SK-N-SH (cell line): ENCODE measurements around the gene CPED1. TPM values are rescaled to one million over a fixed set of nuclear protein-coding genes. Genes with fewer than 3 reads are reported as not detected.

Experiments used
- CTCF ChIA-PET: fragments of 300-600, 350-600 bp; formaldehyde crosslinking; extraction: SDS; loops from one replicate; lab custom pipeline; 2021; lab: Yijun Ruan, JAX
- POLR2A ChIA-PET: fragments of 350-600 bp; sonication (Branson Sonifier 250); formaldehyde crosslinking; extraction: SDS; loops from one replicate; lab custom pipeline; 2020; ENCODE audit warnings: antibody characterized with exemption, inconsistent platforms; lab: Yijun Ruan, JAX
- DNase-seq: peaks from one replicate; pipeline ENCODE4 v3.0.0; 2012
- H2AFZ ChIP-seq: fragments of 200-600 bp; sonication (generic); 2 replicates; pipeline ENCODE4 v1.8.1; 2016; ENCODE audit warnings: antibody characterized with exemption, mild to moderate bottlenecking, low read depth
- H3F3A ChIP-seq: fragments of 200-600 bp; sonication (generic); replicated peaks from 2 replicates; pipeline ENCODE3; 2016; ENCODE audit warnings: antibody characterized with exemption, mild to moderate bottlenecking; ENCODE audit not compliant: insufficient read depth
- H3K27ac ChIP-seq, 2 experiments: fragments of 200-500 bp in 1 of 2; fragments of 200-600 bp in 1 of 2; sonication (Bioruptor generic) in 1 of 2; sonication (generic), shearing (Covaris generic) in 1 of 2; 2 replicates each; pipeline versions ENCODE4 v1.5.1 to v1.6.1; 2014 to 2016; ENCODE audit warnings: low read depth in 2 of 2, inconsistent platforms in 1 of 2, low read length in 1 of 2, mild to moderate bottlenecking in 1 of 2, mixed read lengths in 1 of 2
- H3K27me3 ChIP-seq: fragments of 200-600 bp; sonication (generic), shearing (Covaris generic); 2 replicates; pipeline ENCODE4 v1.6.1; 2016; ENCODE audit warnings: mixed run types; ENCODE audit not compliant: insufficient read depth
- H3K36me3 ChIP-seq, 2 experiments: fragments of 200-500 bp in 1 of 2; fragments of 200-600 bp in 1 of 2; sonication (Bioruptor generic) in 1 of 2; sonication (generic) in 1 of 2; replicated peaks in 1 of 2; 2 replicates each; pipeline versions ENCODE3 to v1.5.1; 2014 to 2016; ENCODE audit warnings: low read length in 1 of 2, mild to moderate bottlenecking in 1 of 2; ENCODE audit not compliant: insufficient read depth in 2 of 2, control insufficient read depth in 1 of 2
- H3K4me1 ChIP-seq, 2 experiments: fragments of 200-500 bp in 1 of 2; fragments of 200-600 bp in 1 of 2; sonication (Bioruptor generic) in 1 of 2; sonication (generic), shearing (Covaris generic) in 1 of 2; 2 replicates each; pipeline versions ENCODE4 v1.5.1 to v1.6.1; 2014 to 2016; ENCODE audit warnings: low read depth in 1 of 2, low read length in 1 of 2, mixed run types in 1 of 2; ENCODE audit not compliant: insufficient read depth in 2 of 2, control insufficient read depth in 1 of 2
- H3K4me2 ChIP-seq: fragments of 200-600 bp; sonication (generic), shearing (Covaris generic); 2 replicates; pipeline ENCODE4 v1.6.1; 2017; ENCODE audit warnings: mixed run types
- H3K4me3 ChIP-seq, 2 experiments: fragments of 200-500 bp in 1 of 2; fragments of 200-600 bp in 1 of 2; sonication (Bioruptor generic) in 1 of 2; sonication (generic), shearing (Covaris generic) in 1 of 2; 2 replicates each; pipeline versions ENCODE4 v1.5.1 to v1.8.1; 2014 to 2016; ENCODE audit warnings: low read depth in 2 of 2, inconsistent platforms in 1 of 2, low read length in 1 of 2, mild to moderate bottlenecking in 1 of 2, mixed read lengths in 1 of 2, moderate library complexity in 1 of 2
- H3K79me2 ChIP-seq: fragments of 200-600 bp; sonication (generic); 2 replicates; pipeline ENCODE4 v1.8.1; 2017; ENCODE audit warnings: mild to moderate bottlenecking; ENCODE audit not compliant: insufficient read depth
- H3K9ac ChIP-seq: fragments of 200-600 bp; sonication (generic); 2 replicates; pipeline ENCODE4 v1.6.1; 2017; ENCODE audit warnings: mixed run types
- H3K9me2 ChIP-seq: fragments of 200-600 bp; sonication (generic); 2 replicates; pipeline ENCODE4 v1.6.1; 2017; ENCODE audit warnings: mixed run types
- H3K9me3 ChIP-seq: fragments of 200-600 bp; sonication (generic); 2 replicates; pipeline ENCODE4 v1.6.1; 2017; ENCODE audit warnings: mixed run types, mild to moderate bottlenecking, moderate library complexity
- H4K20me1 ChIP-seq: fragments of 200-600 bp; sonication (generic); 2 replicates; pipeline ENCODE4 v1.6.1; 2017; ENCODE audit warnings: mild to moderate bottlenecking, mixed run types; ENCODE audit not compliant: insufficient read depth
- ELF1 ChIP-seq: IDR thresholded peaks from 2 replicates; pipeline ENCODE4 v1.4.0; 2012
- FOXM1 ChIP-seq: IDR thresholded peaks from 2 replicates; pipeline ENCODE4 v1.4.0; 2012; ENCODE audit warnings: low read depth, mild to moderate bottlenecking
- GATA2 ChIP-seq: sonication (generic); formaldehyde crosslinking; IDR thresholded peaks from 2 replicates; pipeline ENCODE4 v1.5.0; 2020; ENCODE audit warnings: mild to moderate bottlenecking, missing genetic modification reagents
- MEF2A ChIP-seq: IDR thresholded peaks from 2 replicates; pipeline ENCODE4 v1.4.0; 2012; ENCODE audit warnings: low read depth, borderline replicate concordance
- NRF1 ChIP-seq: IDR thresholded peaks from 2 replicates; pipeline ENCODE4 v1.6.1; 2012; ENCODE audit warnings: low read depth, mild to moderate bottlenecking, low read length
- RCOR1 ChIP-seq: fragments of 150-350 bp; IDR thresholded peaks from 2 replicates; pipeline ENCODE4 v1.6.1; 2017; ENCODE audit warnings: antibody characterized with exemption, low read length
- SMC3 ChIP-seq: IDR thresholded peaks from 2 replicates; pipeline ENCODE4 v1.6.1; 2012; ENCODE audit warnings: low read depth, low read length, improper control_type of control experiment
- TAF1 ChIP-seq: IDR thresholded peaks from 2 replicates; pipeline ENCODE4 v1.6.1; 2012; ENCODE audit warnings: low read depth, mild to moderate bottlenecking, low read length, moderate library complexity, borderline replicate concordance
- WGBS: methylation state at CpG from one replicate; pipeline ENCODE4 v1.1.6; 2017; ENCODE audit warnings: low lambda C conversion rate; 5-methylcytosine and 5-hydroxymethylcytosine counted together
- polyA plus RNA-seq, 3 experiments: library from polyadenylated mRNA; depleted of rRNA; stranded (reverse); fragments of >200 nt; gene quantifications; 2 replicates each; pipeline ENCODE4 v1.2.3, GENCODE V29; 2012

The CPED1 gene
- polyA plus RNA-seq, 1 of the 3 experiments (the other 2 are of a cell fraction), result 4.4 TPM

DNA sequence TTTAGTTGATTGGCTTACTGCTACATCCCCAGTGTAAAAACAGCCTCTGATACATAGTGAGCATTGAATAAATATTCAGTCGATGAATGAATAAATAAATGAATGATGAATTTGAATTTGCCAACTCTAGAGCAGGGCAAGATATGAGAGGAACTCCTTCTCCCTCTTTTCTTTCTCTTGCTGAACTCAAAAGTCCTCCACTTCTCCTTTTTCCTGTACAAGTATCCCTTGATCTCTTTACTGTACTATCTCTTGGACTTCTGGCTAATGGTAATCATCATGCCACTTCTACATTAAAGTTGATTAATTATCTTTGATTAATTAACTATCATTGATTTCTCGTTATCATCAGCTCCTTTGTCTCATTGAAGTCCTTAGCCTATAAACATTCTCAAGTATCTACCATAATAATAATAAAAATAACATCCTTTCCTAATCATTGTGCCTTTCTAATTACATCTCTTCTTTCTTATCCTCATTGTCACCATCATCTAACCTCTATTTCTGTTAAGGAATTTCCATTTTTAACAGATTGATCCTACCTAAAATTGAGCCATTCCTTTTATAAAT lies 10.6 kb downstream of the CPED1 start:
- Histone ChIP-seq H3K9ac (peak overlapping the region; percentile 22; the same call in 1 of the 2 replicates), H3K9me3 (no peaks in the 10 kb centered on the region), H4K20me1 (no peaks in the 10 kb centered on the region), H3K4me2 (peak overlapping the region; percentile 58; the same call in 1 of the 2 replicates), H2AFZ (peak overlapping the region; percentile 56), H3K9me2 (no peaks in the 10 kb centered on the region), H3K4me3 (no peak overlapping the region), H3K79me2 (peaks cover 5% of the 10 kb centered on the region; the same call in 1 of the 2 replicates), H3K36me3 (no peaks in the 10 kb centered on the region), H3K27ac (no peak overlapping the region), H3F3A (peaks cover 31% of the 10 kb centered on the region), H3K4me1 (peaks cover 4 to 36% of the 10 kb centered on the region in 2 experiments; a peak in 3 of 4 replicates), H3K27me3 (no peaks in the 10 kb centered on the region)
- 65% methylated on average over 2 of the region's 2 CpGs for WGBS
- no peak for DNase-seq
- ChIA-PET CTCF (interaction anchor here (0.9 to 8.0 kb wide), 7 partner anchors 10 to 193 kb away, joined by 3 to 73 read pairs (median 4); partner anchors contain the start of gene CPED1), POLR2A (interaction anchor here (0.7 kb wide), 1 partner anchor 92 kb away, joined by 3 read pairs; no protein-coding TSS in a partner anchor)
- no peak for TF ChIP-seq FOXM1
- no peak for TF ChIP-seq SMC3
- TF ChIP-seq GATA2 (CRISPR knock-in tag), result no peak
- no peak for TF ChIP-seq MEF2A
- TF ChIP-seq ELF1, result no peak

DNA sequence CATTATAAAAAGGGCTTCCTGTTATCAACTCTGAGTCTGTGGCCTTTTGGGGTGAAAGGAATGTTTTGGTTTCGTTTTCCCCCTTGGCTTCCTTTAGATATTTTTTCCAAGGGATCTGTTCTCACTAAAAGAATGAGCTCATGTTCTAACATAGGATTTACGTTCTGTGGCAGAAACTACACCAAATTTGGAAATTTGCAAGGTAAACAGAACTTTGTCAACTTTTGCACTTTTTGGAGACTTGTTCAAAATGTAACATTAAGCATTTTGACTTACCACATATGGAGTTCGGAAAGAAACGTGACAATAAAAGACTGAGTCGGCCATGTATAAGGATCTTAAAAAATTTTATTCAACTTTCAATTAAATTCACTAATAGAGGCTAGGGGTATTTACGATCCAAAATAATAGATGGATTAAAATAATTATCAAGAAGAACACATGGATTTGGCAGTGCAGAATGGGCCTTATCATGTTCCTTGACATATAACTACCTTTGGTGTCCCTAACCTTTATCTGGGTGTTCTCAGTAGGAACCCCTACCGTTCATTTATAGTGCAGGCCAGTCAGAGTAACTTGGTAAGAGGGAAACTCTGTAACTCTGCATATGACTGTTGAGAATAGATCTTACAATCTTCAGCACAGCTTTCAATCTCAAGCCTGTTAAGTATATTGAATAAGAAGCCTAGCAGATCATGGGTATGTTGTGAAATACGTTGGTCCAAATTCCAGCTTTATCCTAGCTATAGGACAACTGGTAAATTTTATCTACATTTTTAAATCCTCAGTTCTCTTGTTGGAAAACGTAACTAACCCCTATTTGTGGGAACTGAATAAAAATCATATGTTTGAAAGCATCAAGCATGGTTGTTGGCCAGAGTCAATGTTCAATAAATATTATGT lies 11.8 kb downstream of the CPED1 start:
- Histone ChIP-seq H3F3A (peaks cover 26% of the 10 kb centered on the region), H3K4me2 (peak overlapping the region; percentile 58), H3K27me3 (no peaks in the 10 kb centered on the region), H3K9ac (peak overlapping the region; percentile 22; the same call in 1 of the 2 replicates), H3K9me3 (no peaks in the 10 kb centered on the region), H3K4me3 (peak overlapping the region in 1 of 2 experiments; percentile 1; a peak in 1 of 4 replicates), H3K9me2 (no peaks in the 10 kb centered on the region), H3K79me2 (no peaks in the 10 kb centered on the region), H3K36me3 (no peaks in the 10 kb centered on the region), H3K27ac (peak overlapping the region; percentile 31 to 53; a peak in 3 of 4 replicates), H2AFZ (peak overlapping the region; percentile 56), H3K4me1 (peaks cover 4 to 34% of the 10 kb centered on the region in 2 experiments; a peak in 3 of 4 replicates), H4K20me1 (no peaks in the 10 kb centered on the region)
- POLR2A ChIA-PET, result no interaction called here
- CTCF ChIA-PET, result interaction anchor here (0.8 to 8.0 kb wide), 7 partner anchors 8 to 84 kb away, joined by 3 to 73 read pairs (median 3); partner anchors contain the start of gene CPED1
- WGBS, result 76% methylated on average over 9 of the region's 9 CpGs
- no peak for DNase-seq
- no peak for TF ChIP-seq TAF1
- TF ChIP-seq MEF2A, result no peak
- TF ChIP-seq NRF1, result no peak
- no peak for TF ChIP-seq RCOR1
